Measurements from ENCODE around the gene SHD. TPM values are rescaled to one million over a fixed set of nuclear protein-coding genes. Genes with fewer than 3 reads are reported as not detected.

SHD gene
- total and polyA plus RNA-seq, 2 experiments from 2014 or later, result 1.8 to 8.0 TPM

GRCh38 chr19:4304538-4305256, 25.6 kb downstream of the SHD start, which contains the start of gene FSD1:
FSD1 (plus strand) TSS chr19:4304598; CDS start chr19:4304747, 149 bp downstream.
- Histone ChIP-seq H3F3A (replicated peaks; ENCODE audit: low read depth) (0 out of 2 replicates have a peak, but pooled peaks cover 8% of the 10 kb centered on the region), H2AFZ (peak within 1 kb of the TSS; percentile 76), H3K27me3 (ENCODE audit: insufficient read depth) (no peaks in the 10 kb centered on the region), H3K79me2 (replicated peaks; ENCODE audit: insufficient read depth) (no peaks in the 10 kb centered on the region), H3K4me1 (ENCODE audit: insufficient read depth) (no peaks in the 10 kb centered on the region; the same call in 1 of the 2 replicates), H3K27ac (ENCODE audit: low read depth) (no peak within 1 kb of the TSS), H3K4me2 (peak within 1 kb of the TSS; percentile 69), H4K20me1 (replicated peaks; ENCODE audit: insufficient read depth) (no peaks in the 10 kb centered on the region), H3K36me3 (ENCODE audit: insufficient read depth) (peaks cover 11% of the 10 kb centered on the region; the same call in 1 of the 2 replicates), H3K4me3 (peak within 1 kb of the TSS; percentile 51), H3K9me2 (ENCODE audit: insufficient read depth) (no peaks in the 10 kb centered on the region)
- Mint-ChIP-seq H3K27ac (no peak within 1 kb of the TSS), H3K36me3 (ENCODE audit: low read depth) (peaks cover 37% of the 10 kb centered on the region), H3K4me3 (peak within 1 kb of the TSS; percentile 67), H3K27me3 (ENCODE audit: insufficient read depth, low read depth, poor library complexity) (peaks cover 11% of the 10 kb centered on the region), H3K9me3 (no peaks in the 10 kb centered on the region; the same call in 2 of the 3 replicates), H3K4me1 (peaks cover 15% of the 10 kb centered on the region)
- DNase-seq (ENCODE audit: low spot score) (peak; percentile 88), ATAC-seq (peak; percentile 95)
- TF ChIP-seq ETS1 (IDR thresholded peaks at IDR 0.05) (0 out of 2 replicates have a peak, but pooled peaks have one; percentile 66), CTCF (conservative IDR thresholded peaks at IDR 0.05; ENCODE audit: low read depth in 2 of 2) (no peak)

GRCh38 chr19:4305257-4305612, 26.2 kb downstream of the SHD start:
- Histone ChIP-seq H3K4me2 (no peak overlapping the region; the same call in 1 of the 2 replicates), H3K27ac (ENCODE audit: low read depth) (no peak overlapping the region), H3K36me3 (ENCODE audit: insufficient read depth) (peaks cover 11% of the 10 kb centered on the region; the same call in 1 of the 2 replicates), H2AFZ (no peak overlapping the region), H3K4me3 (peak overlapping the region; percentile 51), H4K20me1 (replicated peaks; ENCODE audit: insufficient read depth) (no peaks in the 10 kb centered on the region), H3F3A (replicated peaks; ENCODE audit: low read depth) (peaks cover 8% of the 10 kb centered on the region; the same call in 1 of the 2 replicates), H3K27me3 (ENCODE audit: insufficient read depth) (no peaks in the 10 kb centered on the region), H3K79me2 (replicated peaks; ENCODE audit: insufficient read depth) (no peaks in the 10 kb centered on the region), H3K9me2 (ENCODE audit: insufficient read depth) (no peaks in the 10 kb centered on the region), H3K4me1 (ENCODE audit: insufficient read depth) (no peaks in the 10 kb centered on the region; the same call in 1 of the 2 replicates)
- Mint-ChIP-seq H3K4me1 (peaks cover 15% of the 10 kb centered on the region), H3K36me3 (ENCODE audit: low read depth) (peaks cover 43% of the 10 kb centered on the region), H3K9me3 (no peaks in the 10 kb centered on the region; the same call in 2 of the 3 replicates), H3K27me3 (ENCODE audit: insufficient read depth, low read depth, poor library complexity) (peaks cover 11% of the 10 kb centered on the region), H3K27ac (no peak overlapping the region), H3K4me3 (peak overlapping the region; percentile 67)
- DNase-seq (ENCODE audit: low spot score), result peak; percentile 70
- TF ChIP-seq REST (IDR thresholded peaks at IDR 0.05; ENCODE audit: unreplicated experiment), result no peak
- no peak for TF ChIP-seq ZNF331 (CRISPR knock-in tag; IDR thresholded peaks at IDR 0.05; ENCODE audit: low read depth)
- TF ChIP-seq EZH2phosphoT487 (IDR thresholded peaks at IDR 0.05; ENCODE audit: unreplicated experiment), result no peak
- no peak for TF ChIP-seq JUNB (IDR thresholded peaks at IDR 0.05; ENCODE audit: unreplicated experiment)
- TF ChIP-seq NANOG (IDR thresholded peaks at IDR 0.05; ENCODE audit: borderline replicate concordance), result no peak
- ATAC-seq, result no peak

Data from GM23338 (cell line).